Progenitor cell of endocrine pancreas (in vitro differentiated cells): Measurements from ENCODE around the gene KIF21B. TPM values are rescaled to one million over a fixed set of nuclear protein-coding genes. Genes with fewer than 3 reads are reported as not detected.

Source experiments
- DNase-seq: peaks from one replicate; pipeline ENCODE4 v3.0.0; 2021; ENCODE audit warnings: low spot score; ENCODE audit not compliant: unreplicated experiment
- H3K27ac Mint-ChIP-seq: 2 replicates; pipeline ENCODE4 v1.8.0; 2021; ENCODE audit warnings: mild to moderate bottlenecking, moderate library complexity, mixed read lengths
- H3K27me3 Mint-ChIP-seq: 2 replicates; pipeline ENCODE4 v1.8.0; 2021; ENCODE audit warnings: mixed read lengths
- H3K36me3 Mint-ChIP-seq: 2 replicates; pipeline ENCODE4 v1.8.0; 2022; ENCODE audit warnings: mixed read lengths; ENCODE audit not compliant: insufficient read depth
- H3K4me1 Mint-ChIP-seq: 2 replicates; pipeline ENCODE4 v1.8.0; 2021; ENCODE audit warnings: low read depth, mixed read lengths
- H3K4me3 Mint-ChIP-seq: 2 replicates; pipeline ENCODE4 v1.8.0; 2021; ENCODE audit warnings: low read depth, mild to moderate bottlenecking, moderate library complexity, mixed read lengths
- H3K9me3 Mint-ChIP-seq: 2 replicates; pipeline ENCODE4 v1.8.0; 2021; ENCODE audit warnings: low read depth, mixed read lengths
- CTCF ChIP-seq: fragments of 200-600 bp; sonication (generic); IDR thresholded peaks from one replicate; pipeline ENCODE4 v1.5.0; 2021; ENCODE audit warnings: antibody characterized with exemption, mild to moderate bottlenecking; ENCODE audit not compliant: unreplicated experiment
- long read RNA-seq: library from polyadenylated mRNA; unstranded; transcript quantifications from one replicate; pipeline ENCODE4 v2.0.0, GENCODE V29; 2020
- total RNA-seq: library from RNA; stranded (reverse); gene quantifications from 2 replicates; pipeline ENCODE4 v1.2.1, GENCODE V29; 2021

KIF21B gene
- total RNA-seq, result 10.1 and 11.4 TPM in 2 replicates
- long read RNA-seq, partial matches to known transcripts, result 0 of 2 reads
- long read RNA-seq, other reads (novel, unspliced or antisense), result 2 of 2 reads

DNA sequence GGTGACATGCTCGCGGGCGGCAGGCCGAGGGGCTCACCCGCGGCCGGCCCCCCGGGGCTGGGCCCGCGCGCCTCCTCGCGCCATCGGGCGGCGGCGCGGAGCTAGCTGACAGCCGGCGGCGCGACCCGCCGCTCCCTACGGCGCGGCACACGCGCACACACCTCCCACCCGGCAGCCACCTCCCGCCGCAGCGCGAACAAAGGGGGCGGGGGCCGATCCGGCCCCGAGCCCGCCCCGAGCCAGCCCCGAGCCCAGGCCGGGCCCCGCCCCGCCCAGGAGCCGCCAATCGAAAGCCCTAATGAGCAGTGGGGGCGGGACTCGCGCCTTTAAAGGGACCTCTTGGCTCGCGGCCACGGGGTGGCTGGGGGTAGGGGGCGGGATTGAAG, at the start of gene KIF21B:
TSS of gene KIF21B (minus strand) at position 198 of the 386 bp plus-strand sequence. CDS start 331 bp downstream, outside the sequence.
- H3K27ac Mint-ChIP-seq, result peak within 1 kb of the TSS; percentile 46
- peak within 1 kb of the TSS; percentile 75 for H3K4me3 Mint-ChIP-seq
- H3K27me3 Mint-ChIP-seq, result peaks cover 19% of the 10 kb centered on the region
- DNase-seq, result peak; percentile 82
- no peaks in the 10 kb centered on the region for H3K9me3 Mint-ChIP-seq
- H3K36me3 Mint-ChIP-seq, result no peaks in the 10 kb centered on the region
- H3K4me1 Mint-ChIP-seq, result peaks cover 18% of the 10 kb centered on the region
- TF ChIP-seq CTCF, result no peak

DNA sequence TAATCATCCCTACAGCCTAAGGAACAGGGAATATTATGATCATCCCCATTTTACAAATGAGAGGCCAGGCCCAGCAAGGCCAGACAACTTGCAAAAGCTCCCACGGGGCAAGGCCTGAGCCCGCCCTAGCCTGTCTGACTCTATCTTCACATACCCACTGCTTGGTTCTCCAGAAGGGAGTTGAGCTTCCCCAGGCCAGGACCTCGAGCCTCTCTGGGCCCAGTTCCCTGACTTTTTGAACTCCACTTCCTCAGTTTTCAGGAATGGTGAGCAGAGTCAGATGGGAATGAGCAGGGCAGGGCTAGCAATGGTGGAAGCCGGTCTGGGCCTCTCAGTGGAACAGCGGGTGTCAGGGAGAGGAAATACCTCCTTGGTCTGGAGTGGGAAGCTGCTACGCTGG, 49.4 kb upstream of the KIF21B start:
- H3K36me3 Mint-ChIP-seq, result no peaks in the 10 kb centered on the region
- H3K4me1 Mint-ChIP-seq, result peaks cover 5% of the 10 kb centered on the region
- DNase-seq, result no peak
- no peak overlapping the region for H3K27ac Mint-ChIP-seq
- no peaks in the 10 kb centered on the region for H3K9me3 Mint-ChIP-seq
- H3K27me3 Mint-ChIP-seq, result peaks cover 17% of the 10 kb centered on the region
- no peak overlapping the region for H3K4me3 Mint-ChIP-seq
- no peak for TF ChIP-seq CTCF

DNA sequence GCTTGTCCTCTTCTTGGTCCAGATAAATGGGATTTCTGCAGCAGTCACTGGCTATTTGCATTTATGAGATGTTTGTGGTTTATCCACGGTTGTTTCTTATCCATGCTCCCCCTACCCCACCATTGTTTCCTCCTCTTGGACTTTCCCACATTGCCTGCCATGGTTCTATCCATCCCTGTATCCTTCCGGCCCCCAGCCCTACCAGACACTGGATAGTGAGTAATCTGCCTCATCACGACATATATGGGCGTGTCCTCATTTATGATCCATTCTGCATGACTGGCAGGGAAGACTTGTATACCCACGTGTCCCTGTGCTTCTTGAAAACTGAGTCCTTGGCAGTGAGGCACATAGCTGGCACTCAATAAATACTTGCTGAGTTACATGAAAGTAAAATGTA, 48.6 kb upstream of the KIF21B start:
- no peak for DNase-seq
- no peaks in the 10 kb centered on the region for H3K9me3 Mint-ChIP-seq
- no peak for TF ChIP-seq CTCF
- peaks cover 18% of the 10 kb centered on the region for H3K27me3 Mint-ChIP-seq
- no peak overlapping the region for H3K4me3 Mint-ChIP-seq
- H3K4me1 Mint-ChIP-seq, result peaks cover 5% of the 10 kb centered on the region
- H3K36me3 Mint-ChIP-seq, result no peaks in the 10 kb centered on the region
- H3K27ac Mint-ChIP-seq, result no peak overlapping the region

- Mint-ChIP-seq H3K36me3 (no peaks in the 10 kb centered on the region), H3K4me1 (peaks cover 5% of the 10 kb centered on the region), H3K4me3 (no peak overlapping the region), H3K27me3 (peaks cover 11% of the 10 kb centered on the region), H3K9me3 (no peaks in the 10 kb centered on the region), H3K27ac (no peak overlapping the region)
- DNase-seq, result no peak
- TF ChIP-seq CTCF, result no peak
Measured at GRCh38 chr1:201069636-201070035, 46.1 kb upstream of the KIF21B start.

GRCh38 chr1:201068976-201069375, 45.5 kb upstream of the KIF21B start:
- no peak overlapping the region for H3K4me3 Mint-ChIP-seq
- no peaks in the 10 kb centered on the region for H3K9me3 Mint-ChIP-seq
- no peak overlapping the region for H3K27ac Mint-ChIP-seq
- no peak for TF ChIP-seq CTCF
- peaks cover 5% of the 10 kb centered on the region for H3K4me1 Mint-ChIP-seq
- no peak for DNase-seq
- H3K36me3 Mint-ChIP-seq, result no peaks in the 10 kb centered on the region
- peaks cover 11% of the 10 kb centered on the region for H3K27me3 Mint-ChIP-seq
